Keratinocyte (primary cell): Measurements from ENCODE around the gene SPAG9. TPM values are rescaled to one million over a fixed set of nuclear protein-coding genes. Genes with fewer than 3 reads are reported as not detected.

Experiments used
- DNase-seq: peaks from one replicate; pipeline ENCODE4 v3.0.0-alpha.2; 2011; ENCODE audit warnings: low read depth, missing footprints, low spot score
- FAIRE-seq: peaks from 2 replicates; lab custom pipeline; 2011; peaks lifted over from hg19 to GRCh38; lab: Jason Lieb, UNC
- H2AFZ ChIP-seq: 2 replicates; pipeline ENCODE4 v1.6.0; 2012; ENCODE audit warnings: low read length, control low read depth, inconsistent platforms; ENCODE audit not compliant: control insufficient read depth
- H3K27ac ChIP-seq: 2 replicates; pipeline ENCODE4 v1.5.1; 2011; ENCODE audit warnings: low read length; ENCODE audit not compliant: control insufficient read depth, insufficient read depth
- H3K27me3 ChIP-seq: 3 replicates; pipeline ENCODE4 v1.6.0; 2011; ENCODE audit warnings: low read length; ENCODE audit not compliant: control insufficient read depth, insufficient read depth; ENCODE audit errors: extremely low read depth
- H3K36me3 ChIP-seq, 2 experiments: 2 replicates in 1 of 2; 3 replicates in 1 of 2; pipeline ENCODE4 v1.5.1; 2011; ENCODE audit warnings: low read length in 2 of 2, mild to moderate bottlenecking in 1 of 2; ENCODE audit not compliant: control insufficient read depth in 2 of 2, insufficient read depth in 2 of 2; ENCODE audit errors: extremely low read depth in 1 of 2
- H3K4me1 ChIP-seq: 3 replicates; pipeline ENCODE4 v1.5.1; 2011; ENCODE audit warnings: low read length; ENCODE audit not compliant: control insufficient read depth, insufficient read depth; ENCODE audit errors: extremely low read depth
- H3K4me2 ChIP-seq: 3 replicates; pipeline ENCODE4 v1.6.0; 2011; ENCODE audit warnings: low read depth, low read length; ENCODE audit not compliant: control insufficient read depth, insufficient read depth; ENCODE audit errors: extremely low read depth
- H3K4me3 ChIP-seq, 3 experiments: fragments of 200-600 bp in 1 of 3; sonication (generic) in 1 of 3; 2 replicates in 2 of 3; 3 replicates in 1 of 3; pipeline ENCODE4 v1.5.1; 2011 to 2016; ENCODE audit warnings: low read length in 3 of 3, mild to moderate bottlenecking in 3 of 3, control low read depth in 2 of 3, inconsistent platforms in 1 of 3, low read depth in 1 of 3, mixed read lengths in 1 of 3, mixed run types in 1 of 3, moderate library complexity in 1 of 3; ENCODE audit not compliant: control insufficient read depth in 2 of 3, insufficient read depth in 2 of 3; ENCODE audit errors: extremely low read depth in 1 of 3
- H3K79me2 ChIP-seq: 2 replicates; pipeline ENCODE4 v1.6.0; 2012; ENCODE audit warnings: low read length; ENCODE audit not compliant: control insufficient read depth, insufficient read depth
- H3K9ac ChIP-seq: 3 replicates; pipeline ENCODE4 v1.6.0; 2011; ENCODE audit warnings: low read length; ENCODE audit not compliant: control insufficient read depth, insufficient read depth; ENCODE audit errors: extremely low read depth
- H3K9me1 ChIP-seq: 3 replicates; pipeline ENCODE4 v1.6.0; 2011; ENCODE audit warnings: low read length; ENCODE audit not compliant: control insufficient read depth, insufficient read depth; ENCODE audit errors: extremely low read depth
- H3K9me3 ChIP-seq: 2 replicates; pipeline ENCODE4 v1.5.1; 2012; ENCODE audit warnings: low read depth, low read length; ENCODE audit not compliant: control insufficient read depth
- H4K20me1 ChIP-seq: 3 replicates; pipeline ENCODE4 v1.6.0; 2011; ENCODE audit warnings: low read length; ENCODE audit not compliant: control insufficient read depth, insufficient read depth; ENCODE audit errors: extremely low read depth
- EZH2 ChIP-seq: IDR thresholded peaks from one replicate; pipeline ENCODE4 v1.6.1; 2012; ENCODE audit warnings: inconsistent platforms, mild to moderate bottlenecking, low read length, moderate library complexity
- dilution Hi-C: fragments of 300-500 bp; cut with MboI; formaldehyde crosslinking; loops from one replicate; pipeline ENCODE4 v1.7.0; 2020; ENCODE audit warnings: low sequenced_read_pairs; ENCODE audit not compliant: extremely low pct_ligation_motif_present
- polyA plus RNA-seq, 5 experiments: library from polyadenylated mRNA; depleted of rRNA in 3 of 5; stranded (reverse) in 3 of 5; stranded (forward) in 1 of 5; unstranded in 1 of 5; fragments of >200 nt; gene quantifications; 1 replicate in 1 of 5; 2 replicates in 3 of 5; 3 replicates in 1 of 5; pipeline versions ENCODE4 v1.2.1 to v1.2.3, GENCODE V29; 2011 to 2012; ENCODE audit warnings: missing spikeins in 2 of 5, low read depth in 1 of 5, low replicate concordance in 1 of 5
- TF ChIP-seq, protein P1 (sequence below), 3 experiments: IDR thresholded peaks in 1 of 3; conservative IDR thresholded peaks in 1 of 3; optimal IDR thresholded peaks in 1 of 3; 2 replicates in 2 of 3; 3 replicates in 1 of 3; pipeline versions ENCODE3 to v1.5.1; 2011; ENCODE audit warnings: low read length in 3 of 3, mild to moderate bottlenecking in 3 of 3, moderate library complexity in 2 of 3, control low read depth in 1 of 3, inconsistent platforms in 1 of 3; ENCODE audit not compliant: insufficient read depth in 2 of 3; ENCODE audit errors: extremely low read depth in 1 of 3

The SPAG9 gene
- polyA plus RNA-seq, 1 donor (not counting 4 experiments of a cell fraction or from before 2014, with no cell fraction given) = 43.1 TPM

DNA sequence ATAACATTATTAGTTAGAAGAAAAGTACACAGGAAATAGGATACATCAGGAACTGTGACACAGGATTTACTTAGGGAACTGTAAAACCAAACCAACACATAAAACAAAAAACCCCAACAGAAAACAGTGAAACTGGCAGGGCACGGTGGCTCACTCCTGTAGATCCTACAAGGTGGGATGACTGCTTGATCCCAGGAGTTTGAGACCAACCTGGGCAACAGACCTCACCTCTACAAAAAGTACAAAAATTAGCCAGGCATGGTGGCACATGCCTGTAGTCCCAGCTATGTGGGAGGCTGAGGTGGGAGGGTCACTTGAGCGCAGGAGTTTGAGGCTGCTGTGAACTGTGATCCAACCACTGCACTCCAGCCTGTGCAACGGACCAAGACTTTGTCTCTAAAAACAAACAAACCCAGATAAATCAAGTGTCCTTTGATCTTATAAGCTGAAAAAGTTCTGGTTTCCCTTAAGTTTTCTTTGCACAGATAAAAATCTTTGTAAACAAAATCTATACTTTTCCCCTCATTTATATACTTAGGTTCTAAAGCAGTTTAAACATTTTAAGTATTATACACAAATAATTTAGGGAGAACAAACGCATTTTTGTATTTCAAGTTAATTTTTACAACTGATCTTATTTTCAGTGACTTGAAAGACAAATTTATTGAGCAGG, 143.0 kb downstream of the SPAG9 start:
- H3K4me2 ChIP-seq = no peak overlapping the region
- TF ChIP-seq, protein P1, sequence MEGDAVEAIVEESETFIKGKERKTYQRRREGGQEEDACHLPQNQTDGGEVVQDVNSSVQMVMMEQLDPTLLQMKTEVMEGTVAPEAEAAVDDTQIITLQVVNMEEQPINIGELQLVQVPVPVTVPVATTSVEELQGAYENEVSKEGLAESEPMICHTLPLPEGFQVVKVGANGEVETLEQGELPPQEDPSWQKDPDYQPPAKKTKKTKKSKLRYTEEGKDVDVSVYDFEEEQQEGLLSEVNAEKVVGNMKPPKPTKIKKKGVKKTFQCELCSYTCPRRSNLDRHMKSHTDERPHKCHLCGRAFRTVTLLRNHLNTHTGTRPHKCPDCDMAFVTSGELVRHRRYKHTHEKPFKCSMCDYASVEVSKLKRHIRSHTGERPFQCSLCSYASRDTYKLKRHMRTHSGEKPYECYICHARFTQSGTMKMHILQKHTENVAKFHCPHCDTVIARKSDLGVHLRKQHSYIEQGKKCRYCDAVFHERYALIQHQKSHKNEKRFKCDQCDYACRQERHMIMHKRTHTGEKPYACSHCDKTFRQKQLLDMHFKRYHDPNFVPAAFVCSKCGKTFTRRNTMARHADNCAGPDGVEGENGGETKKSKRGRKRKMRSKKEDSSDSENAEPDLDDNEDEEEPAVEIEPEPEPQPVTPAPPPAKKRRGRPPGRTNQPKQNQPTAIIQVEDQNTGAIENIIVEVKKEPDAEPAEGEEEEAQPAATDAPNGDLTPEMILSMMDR (optimal IDR thresholded peaks at IDR 0.05 in 1 of 3, IDR thresholded peaks at IDR 0.05 in 1 of 3, conservative IDR thresholded peaks at IDR 0.05 in 1 of 3; ENCODE audit: extremely low read depth in 1 of 3, insufficient read depth in 2 of 3, low read length in 3 of 3) = no peak
- TF ChIP-seq EZH2 = no peak
- H3K9me3 ChIP-seq = no peaks in the 10 kb centered on the region
- no peak overlapping the region for H3K4me3 ChIP-seq
- dilution Hi-C loops = no loop called here
- no peak overlapping the region for H3K9ac ChIP-seq
- no peak for DNase-seq
- no peak for FAIRE-seq
- H4K20me1 ChIP-seq = no peaks in the 10 kb centered on the region
- H3K36me3 ChIP-seq = peaks cover 11 to 25% of the 10 kb centered on the region in 2 experiments
- no peaks in the 10 kb centered on the region for H3K79me2 ChIP-seq
- no peak overlapping the region for H2AFZ ChIP-seq
- H3K9me1 ChIP-seq = no peaks in the 10 kb centered on the region
- H3K4me1 ChIP-seq = no peaks in the 10 kb centered on the region
- H3K27me3 ChIP-seq = no peaks in the 10 kb centered on the region
- no peak overlapping the region for H3K27ac ChIP-seq

DNA sequence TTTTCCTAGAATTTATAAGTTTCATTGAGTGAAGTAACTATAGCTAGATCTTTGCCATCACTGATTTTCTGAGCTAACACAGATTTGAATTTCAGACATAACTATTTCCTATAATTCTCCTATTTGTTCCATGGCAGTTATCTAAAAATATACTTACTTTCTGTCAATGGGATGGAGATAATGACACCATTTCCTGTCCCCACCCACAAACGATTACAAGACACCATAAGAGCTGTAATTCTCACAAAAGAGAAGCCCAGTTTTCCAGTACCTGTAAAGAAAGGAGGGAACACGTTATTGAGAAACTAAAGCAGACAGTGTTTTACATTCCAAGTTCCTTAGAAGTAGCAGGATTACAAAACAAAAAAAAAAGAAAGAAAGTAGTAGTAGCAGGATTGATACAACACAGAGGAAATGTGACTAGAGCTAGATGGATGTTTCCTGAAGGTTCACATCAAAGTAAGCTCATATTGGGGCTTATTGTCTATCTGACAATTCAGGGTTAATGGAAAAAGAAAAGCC, 143.7 kb downstream of the SPAG9 start:
- FAIRE-seq (no peak), DNase-seq (no peak)
- peaks cover 11 to 26% of the 10 kb centered on the region in 2 experiments for H3K36me3 ChIP-seq
- no peak overlapping the region for H3K4me3 ChIP-seq
- H3K27ac ChIP-seq = no peak overlapping the region
- H3K27me3 ChIP-seq = no peaks in the 10 kb centered on the region
- dilution Hi-C loops = no loop called here
- H4K20me1 ChIP-seq = no peaks in the 10 kb centered on the region
- TF ChIP-seq, protein P1 (optimal IDR thresholded peaks at IDR 0.05 in 1 of 3, IDR thresholded peaks at IDR 0.05 in 1 of 3, conservative IDR thresholded peaks at IDR 0.05 in 1 of 3; ENCODE audit: extremely low read depth in 1 of 3, insufficient read depth in 2 of 3, low read length in 3 of 3) = no peak
- no peak for TF ChIP-seq EZH2
- no peaks in the 10 kb centered on the region for H3K9me1 ChIP-seq
- H3K9me3 ChIP-seq = no peaks in the 10 kb centered on the region
- H3K79me2 ChIP-seq = no peaks in the 10 kb centered on the region
- no peak overlapping the region for H3K4me2 ChIP-seq
- no peaks in the 10 kb centered on the region for H3K4me1 ChIP-seq
- H2AFZ ChIP-seq = no peak overlapping the region
- no peak overlapping the region for H3K9ac ChIP-seq
